ENCODE measurements around the gene MAP3K21.
A peak's percentile ranks its signal among the peaks of the same experiment; 100 is the strongest.

Gene MAP3K21

DNA sequence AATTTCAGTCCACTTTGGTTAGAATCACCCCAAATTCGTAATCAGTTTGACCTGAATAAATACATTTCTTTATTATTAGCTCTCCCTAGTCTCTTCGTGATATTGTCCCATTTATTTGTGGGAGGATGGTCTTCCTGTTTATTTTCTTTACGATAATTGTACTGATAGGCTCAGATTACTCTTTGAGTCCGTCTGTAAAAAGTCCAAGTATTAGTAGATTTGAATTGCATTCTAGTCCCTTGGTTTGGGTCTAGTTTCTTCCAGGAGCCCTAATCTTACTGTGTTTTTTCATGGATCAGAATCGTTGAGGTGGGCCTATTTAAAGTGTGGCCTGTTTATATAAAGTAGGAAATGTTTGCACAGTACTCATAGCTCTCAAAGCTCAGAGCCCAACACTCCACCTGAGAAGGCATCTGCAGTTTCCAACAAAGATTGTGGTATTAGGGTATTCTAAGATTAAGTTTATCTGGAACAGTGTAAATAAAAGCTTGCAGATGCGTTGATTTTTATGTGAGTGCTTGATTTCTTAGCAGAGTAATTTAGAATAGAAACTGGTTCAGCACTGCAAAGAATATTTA, 33.1 kb downstream of the MAP3K21 start:
- no peak for DNase-seq

DNA sequence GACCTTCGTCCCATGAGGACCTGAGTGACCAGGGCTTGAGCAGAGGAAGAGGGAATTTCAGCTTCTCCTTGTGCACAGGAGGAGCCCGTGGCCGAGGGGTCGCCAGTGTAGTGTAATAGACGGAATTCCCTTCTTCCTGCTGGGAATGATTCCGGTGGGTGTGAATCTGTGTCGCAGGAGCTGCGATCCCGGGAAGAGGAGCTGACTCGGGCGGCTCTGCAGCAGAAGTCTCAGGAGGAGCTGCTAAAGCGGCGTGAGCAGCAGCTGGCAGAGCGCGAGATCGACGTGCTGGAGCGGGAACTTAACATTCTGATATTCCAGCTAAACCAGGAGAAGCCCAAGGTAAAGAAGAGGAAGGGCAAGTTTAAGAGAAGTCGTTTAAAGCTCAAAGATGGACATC, 34.4 kb downstream of the MAP3K21 start:
- DNase-seq: no peak

DNA sequence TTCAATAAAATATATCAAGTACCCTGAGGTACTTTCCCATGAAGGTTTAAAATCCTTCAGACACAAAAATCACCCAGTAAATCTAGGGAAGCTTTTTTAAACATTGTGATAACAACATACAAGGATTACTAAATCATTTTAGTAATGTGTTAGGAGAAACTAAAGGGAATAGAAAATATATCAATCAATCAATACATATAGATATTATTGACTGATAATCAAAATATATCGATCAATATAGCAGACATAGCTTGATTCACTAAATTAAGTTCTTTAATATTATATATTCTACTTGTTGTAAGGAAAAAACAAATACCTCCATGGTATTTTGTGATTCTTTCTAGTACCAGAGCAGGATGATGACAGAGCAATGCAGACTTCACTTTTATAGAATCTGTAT, 35.2 kb downstream of the MAP3K21 start:
- DNase-seq: no peak

DNA sequence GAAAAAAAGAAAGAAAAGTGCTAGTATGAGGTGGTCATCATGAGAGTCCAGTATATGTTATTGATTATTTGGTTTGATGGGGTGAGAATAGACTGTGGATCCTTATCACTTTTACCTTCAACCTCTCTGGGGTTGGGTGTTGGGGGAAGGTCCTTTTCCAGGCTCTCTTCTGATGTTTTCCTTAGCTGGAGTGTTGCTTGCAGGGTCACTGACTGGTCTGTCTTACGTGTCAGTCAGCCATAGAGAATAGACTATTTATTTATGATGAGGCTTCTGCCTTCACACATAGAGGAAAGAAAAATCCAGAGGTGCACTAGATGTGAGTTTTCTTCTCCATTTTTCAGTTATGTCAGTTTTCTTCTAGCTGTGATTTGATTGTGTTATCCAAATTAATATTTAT, 36.5 kb downstream of the MAP3K21 start:
- no peak for DNase-seq

DNA sequence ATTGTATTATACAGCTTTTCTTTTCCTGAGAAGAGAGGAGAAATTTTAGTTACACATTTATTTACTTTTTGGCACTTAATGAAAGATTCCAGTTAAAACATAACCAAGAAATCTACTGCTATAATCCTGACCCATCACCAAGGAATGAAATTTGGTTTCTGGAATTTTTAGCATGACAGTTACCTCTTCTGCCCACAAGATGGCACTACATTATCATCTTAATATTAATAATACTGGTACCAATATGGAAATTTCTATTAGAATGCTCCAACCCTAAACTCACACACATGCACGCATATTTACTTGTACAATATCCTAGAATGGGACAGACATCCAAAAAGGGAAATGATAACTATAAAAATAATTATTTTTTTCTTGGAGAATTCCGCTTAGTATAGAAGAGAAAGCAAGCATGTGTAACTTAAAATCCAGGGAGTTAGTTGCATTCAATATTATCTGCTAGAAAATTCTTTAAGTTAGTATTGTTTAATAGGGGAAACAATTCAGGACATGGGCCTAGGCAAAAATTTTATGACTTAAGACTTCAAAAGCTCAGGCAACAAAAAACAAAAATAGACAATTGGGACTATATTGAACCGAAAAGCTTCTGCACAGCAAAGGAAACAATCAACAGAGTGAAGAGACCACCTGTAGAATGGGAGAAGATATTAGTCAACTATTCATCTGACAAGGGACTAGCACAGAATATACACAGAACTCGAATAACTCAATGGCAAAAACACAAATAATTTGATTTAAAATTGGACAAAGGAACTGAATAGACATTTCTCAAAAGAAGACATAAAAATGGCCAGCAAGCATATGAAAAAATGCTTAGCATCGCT, 37.4 kb downstream of the MAP3K21 start:
- peak; percentile 23 for DNase-seq

DNA sequence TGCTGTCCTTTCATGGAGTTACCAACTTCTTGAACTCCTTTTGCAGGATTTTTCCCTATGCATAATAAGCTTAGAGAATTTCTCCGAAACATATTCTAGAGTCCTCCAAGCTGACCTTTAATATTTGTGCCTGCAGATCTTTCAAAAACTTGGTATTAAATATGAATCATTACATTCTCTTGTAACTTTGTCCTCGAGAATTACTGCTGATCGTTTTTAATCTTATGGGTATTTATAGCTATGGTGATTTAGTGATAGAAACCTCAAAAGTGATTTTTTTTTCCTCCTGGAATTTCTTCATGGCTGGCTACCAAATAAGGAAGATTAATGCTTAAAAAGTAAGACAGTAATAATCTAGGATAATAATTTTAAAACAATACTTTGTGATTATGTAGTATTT, 39.1 kb downstream of the MAP3K21 start:
- no peak for DNase-seq

DNA sequence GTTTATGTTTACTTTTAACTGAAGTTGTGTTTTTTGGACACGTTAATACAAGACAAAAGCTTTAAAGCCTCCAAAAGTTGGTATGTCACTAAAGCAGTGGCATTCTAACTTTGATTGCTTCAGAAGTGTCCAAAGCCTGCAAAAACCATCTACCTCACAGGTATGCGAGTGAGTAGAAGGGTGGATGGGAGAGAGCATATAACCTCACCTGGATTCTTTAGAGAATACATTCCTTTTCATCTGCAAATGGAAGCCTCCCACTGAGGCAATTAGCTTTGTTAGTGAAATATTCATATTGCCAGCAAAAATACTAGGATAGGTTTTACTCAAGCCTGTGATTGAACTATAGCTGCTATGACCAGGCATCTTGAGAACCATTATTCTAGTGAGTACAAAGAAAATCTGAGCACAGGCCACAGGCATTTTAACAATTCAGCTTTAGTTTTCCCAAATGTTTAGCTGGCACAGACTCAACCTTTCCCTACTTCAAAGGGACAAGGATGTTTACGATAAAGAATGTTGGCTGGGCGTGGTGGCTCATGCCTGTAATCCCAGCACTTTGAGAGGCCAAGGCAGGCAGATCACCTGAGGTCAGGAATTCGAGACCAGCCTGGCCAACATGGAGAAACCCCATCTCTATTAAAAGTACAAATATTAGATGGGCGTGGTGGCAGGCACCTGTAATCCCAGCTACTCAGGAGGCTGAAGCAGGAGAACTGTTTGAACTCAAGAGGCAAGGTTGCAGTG, 39.7 kb downstream of the MAP3K21 start:
- no peak for DNase-seq

DNA sequence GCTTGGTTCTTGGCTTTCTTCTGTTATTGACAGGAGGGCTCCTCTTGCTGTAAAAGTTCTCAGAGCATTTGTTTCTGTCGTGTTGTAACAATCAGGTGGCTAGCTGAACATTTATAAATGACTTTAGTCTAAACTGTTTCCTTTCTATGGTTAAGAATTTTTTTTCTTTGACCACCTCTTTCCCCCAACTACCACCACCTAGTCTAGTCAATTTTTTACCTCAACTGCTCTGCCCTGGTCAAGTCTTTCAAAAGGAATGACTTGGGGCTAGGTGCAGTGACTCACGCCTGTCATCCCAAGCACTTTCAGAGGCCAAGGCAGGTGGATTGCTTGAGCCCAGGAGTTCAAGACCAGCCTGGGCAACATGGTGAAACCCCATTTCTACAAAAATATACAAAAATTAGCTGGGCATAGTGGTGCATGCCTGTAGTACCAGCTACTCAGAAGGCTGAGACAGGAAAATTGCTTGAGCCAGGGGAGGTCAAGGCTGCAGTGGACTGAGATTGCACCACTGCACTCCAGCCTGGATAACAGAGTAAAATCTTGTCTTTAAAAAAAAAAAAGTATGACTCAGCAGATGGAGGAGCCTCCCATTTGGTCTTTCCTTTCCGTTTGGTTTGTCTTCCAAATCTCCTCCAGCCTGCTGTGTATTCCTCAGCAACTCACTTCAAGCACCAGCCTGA, 40.7 kb downstream of the MAP3K21 start:
- DNase-seq: no peak

DNA sequence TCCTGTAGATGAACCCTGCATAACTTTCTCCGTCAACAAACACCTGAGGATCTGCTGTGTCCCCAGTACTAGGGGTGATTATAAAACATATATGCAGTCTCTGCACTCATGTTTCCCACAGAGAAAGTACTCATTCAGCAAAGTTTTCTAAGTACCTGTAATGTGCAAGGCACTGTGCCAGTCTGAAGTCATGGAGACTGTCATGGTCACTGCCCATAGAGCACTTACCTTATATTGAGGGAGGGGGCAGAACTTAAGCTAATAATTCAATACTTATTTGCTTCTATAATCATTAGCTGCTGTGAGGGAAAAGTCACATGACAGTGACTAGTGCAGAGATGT, 41.2 kb downstream of the MAP3K21 start:
- no peak for DNase-seq

DNA sequence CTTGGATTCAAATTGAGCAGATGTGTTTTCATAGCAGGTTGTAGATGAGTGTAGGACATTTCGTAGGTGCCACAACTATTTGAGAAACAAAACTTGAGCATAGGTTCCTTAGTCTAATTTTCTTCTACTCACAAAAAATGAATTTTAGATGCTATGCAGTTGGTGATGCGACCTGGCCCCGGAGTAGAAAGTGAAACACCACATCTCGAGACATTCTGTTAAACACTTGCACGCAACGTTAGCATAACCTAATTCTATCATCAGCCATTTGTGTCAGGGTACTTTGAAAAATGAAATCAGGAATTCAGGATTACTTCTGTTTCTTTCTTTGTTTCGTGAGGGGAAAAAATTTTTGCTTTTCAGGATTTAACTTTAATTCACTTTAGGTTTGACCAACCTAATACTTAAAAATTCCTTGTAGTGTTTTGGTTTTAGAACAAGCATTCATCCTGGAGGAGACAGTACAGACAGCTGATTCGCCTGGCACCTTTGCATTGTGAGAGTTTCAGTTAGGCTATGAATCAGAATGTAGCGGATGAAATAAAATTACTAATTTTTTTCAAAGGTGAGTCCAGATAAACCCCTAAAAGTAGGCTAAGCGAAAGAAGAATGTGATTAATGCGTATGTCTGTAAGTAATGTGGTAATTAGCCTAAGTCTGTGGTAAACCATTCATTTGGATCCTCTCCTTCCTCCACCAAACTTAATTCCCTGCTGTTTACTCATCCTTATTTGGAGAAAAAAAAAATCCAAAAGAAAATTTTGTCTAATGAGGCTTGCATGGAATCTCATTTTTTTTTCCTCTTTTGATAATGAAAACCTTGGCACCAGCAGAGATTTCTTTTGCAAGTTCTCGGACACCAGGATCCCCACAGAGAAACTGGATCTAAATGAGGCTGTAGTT, 44.9 kb downstream of the MAP3K21 start:
- DNase-seq: no peak

DNA sequence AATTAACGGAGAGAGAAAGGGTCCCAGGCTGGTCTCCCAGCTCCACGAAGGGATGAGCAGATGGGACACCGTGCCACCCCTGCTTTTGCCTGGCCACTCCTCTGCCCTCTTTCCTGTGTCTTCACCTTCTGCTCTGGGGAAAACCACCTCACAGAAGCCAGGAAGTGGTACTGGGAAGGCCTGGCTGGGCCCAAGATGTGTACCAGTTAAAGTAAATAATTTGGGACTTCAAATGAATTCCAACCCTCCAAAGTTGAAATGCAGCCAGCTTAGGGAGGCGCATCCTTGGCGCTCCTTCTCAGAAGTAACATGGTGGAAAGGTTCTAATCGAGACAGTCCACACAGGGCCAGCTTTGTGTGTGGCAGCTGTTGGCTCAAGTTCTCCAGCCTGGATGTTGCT, 45.7 kb downstream of the MAP3K21 start:
- no peak for DNase-seq

DNA sequence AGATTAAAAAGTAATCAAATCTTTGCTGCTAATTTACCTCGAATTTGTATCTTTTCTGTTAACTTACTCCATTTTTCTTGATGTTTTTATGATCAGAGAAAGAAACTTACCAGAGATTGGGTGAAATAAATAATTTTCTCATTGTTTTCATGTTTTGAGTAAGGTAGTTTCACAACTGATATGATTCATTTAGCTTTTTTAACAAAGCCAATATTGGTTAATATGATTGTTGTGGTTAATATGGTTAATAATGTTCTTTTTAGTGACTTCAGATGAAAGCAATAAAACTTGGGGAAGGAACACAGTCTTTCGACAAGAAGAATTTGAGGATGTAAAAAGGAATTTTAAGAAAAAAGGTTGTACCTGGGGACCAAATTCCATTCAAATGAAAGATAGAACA, 48.1 kb downstream of the MAP3K21 start:
- DNase-seq: no peak

DNA sequence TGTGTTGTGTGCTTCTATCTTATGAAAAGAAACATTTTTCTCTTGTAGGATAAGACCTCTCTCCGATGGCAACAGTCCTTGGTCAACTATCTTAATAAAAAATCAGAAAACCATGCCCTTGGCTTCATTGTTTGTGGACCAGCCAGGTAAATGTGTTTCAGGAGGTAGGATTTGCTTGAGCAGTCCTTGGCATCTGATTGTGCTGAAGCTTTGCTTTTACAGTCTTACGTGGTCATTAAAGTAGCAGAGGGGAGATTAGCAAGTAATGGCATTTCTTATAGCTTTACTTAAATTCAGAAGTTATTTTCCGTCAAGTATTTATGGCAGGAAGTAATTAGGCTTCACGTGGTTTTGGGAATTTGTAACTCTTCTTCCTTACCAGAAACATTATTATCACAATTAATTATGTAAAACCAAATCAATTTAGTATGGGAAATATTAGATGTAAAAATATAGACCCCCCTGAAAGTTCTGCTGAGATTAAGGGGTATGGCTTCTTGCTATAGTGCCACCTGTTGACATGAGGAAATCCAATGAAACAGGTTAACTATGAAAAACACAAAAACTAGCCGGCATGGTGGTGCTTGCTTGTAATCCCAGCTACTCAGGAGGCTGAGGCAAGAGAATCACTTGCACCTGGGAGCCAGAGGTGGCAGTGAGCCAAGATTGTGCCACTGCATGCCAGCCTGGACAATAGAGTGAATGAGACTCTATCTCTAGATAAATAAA, 49.0 kb downstream of the MAP3K21 start:
- peak; percentile 34 for DNase-seq

DNA sequence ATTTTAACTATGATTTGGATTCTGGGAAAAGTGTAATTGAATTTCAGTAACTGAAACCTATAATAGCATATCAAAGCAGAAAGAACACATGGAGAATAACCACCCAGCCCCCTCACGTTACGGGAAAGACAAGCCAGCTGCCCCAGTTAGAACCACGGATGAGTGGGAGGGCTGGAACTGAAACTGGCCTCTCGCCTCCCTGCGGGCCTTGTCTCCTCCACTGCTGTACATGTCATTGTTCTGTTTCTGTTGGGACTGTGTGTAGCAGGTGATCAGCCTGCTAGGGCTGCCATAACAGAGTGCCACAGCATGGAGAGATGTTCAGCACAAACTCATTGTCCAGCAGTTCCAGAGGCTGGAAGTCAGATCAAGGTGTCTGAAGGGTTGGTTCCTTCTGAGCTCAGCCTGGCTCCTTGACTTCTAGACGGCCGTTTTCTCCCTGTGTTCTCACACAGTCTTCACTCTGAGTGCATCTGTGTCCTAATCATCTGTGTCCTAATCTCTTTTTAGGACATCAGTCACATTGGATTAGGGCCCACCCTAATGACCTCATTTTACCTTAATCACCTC, 52.4 kb downstream of the MAP3K21 start:
- DNase-seq: no peak

DNA sequence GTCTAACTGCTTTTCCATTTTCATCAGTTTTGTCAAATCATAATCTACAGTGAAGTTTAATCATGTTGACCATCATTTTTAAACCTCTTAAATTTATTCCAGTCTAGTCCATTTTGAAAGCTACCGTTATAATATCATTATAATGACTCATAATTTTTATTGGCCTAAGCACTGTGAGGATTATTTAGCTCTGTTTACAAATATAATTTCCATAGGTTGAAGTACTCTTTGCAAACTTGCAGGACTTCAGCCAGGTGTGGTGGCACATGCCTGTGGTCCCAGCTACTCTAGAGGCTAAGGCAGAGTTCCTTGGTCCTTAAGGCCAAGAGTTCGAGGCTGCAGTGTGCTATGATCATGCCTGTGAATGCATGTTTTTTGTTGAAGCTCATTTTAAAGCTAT, 54.3 kb downstream of the MAP3K21 start:
- DNase-seq: no peak

DNA sequence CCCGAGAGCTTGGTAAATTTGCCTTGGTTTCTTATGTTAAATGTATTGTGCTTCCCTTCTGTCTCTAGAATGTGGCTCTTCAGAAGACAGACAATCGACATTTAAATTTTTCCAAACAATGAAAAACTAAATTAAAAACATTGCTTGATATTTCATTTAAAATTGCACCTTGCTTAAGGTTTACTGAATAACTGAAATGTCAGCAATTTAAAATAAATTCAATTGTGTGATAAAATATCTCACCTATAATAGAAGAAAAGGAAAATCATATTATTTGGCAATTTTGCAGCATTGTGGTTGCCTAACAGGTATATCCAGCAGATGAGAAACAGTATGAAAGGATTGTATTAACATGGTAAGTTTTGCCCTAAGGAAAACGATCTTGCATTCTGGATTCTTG, 56.5 kb downstream of the MAP3K21 start:
- no peak for DNase-seq

DNA sequence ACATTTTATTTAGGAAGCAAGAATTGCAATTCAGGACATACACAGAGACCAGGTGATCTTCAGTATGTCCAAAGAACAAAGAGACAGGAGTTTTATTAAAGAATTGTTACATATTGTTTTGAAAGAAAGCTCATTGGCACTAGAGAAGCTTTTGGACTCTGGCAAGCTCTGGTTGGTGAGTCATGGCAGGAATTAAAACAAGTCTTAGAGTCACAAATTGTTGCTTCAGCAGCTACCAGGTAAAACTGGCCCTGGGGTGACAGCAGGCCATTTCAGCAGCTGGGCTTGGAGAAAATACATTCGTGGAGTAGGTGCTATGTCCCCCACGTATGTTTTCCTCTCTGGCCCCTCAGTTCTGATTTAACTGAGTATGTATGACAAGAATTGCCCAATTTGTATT, 58.8 kb downstream of the MAP3K21 start:
- no peak for DNase-seq

DNA sequence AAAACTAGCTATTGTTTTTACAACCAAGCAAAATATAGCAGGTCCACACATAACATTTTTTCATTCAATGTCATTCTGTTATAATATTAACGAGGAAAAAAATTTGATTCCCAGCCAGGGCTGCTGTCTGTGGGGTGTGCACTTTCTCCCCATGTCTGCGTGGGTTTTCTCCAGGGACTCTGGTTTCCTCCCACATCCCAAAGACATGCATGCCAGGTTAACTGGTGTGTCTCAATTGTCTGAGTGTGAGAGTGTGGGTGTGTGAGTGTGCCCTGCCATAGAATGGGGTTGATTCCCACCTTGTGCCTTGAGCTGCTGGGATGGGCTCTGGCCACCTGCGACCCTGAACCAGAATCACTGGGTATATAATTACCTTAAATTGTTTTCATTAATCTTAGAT, 60.1 kb downstream of the MAP3K21 start:
- DNase-seq: no peak

DNA sequence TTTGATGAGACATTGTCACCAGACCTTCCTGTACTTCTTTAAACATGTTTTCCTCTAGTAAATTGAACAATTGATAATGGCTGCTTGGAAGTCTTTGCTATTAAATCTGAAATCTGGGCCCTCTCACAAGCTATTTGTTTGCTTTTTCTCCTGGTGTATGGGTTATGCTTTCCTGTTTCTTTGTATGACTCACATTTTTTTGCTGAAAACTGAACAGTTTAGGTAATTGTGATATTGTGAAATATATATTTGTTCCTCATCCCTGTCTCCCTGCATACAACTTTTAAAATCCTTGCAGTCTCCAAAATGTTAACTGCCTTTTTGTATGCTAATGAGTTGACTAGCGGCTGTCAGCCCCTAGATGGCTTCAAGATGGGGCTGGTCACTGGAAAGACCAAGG, 61.6 kb downstream of the MAP3K21 start:
- DNase-seq: no peak

DNA sequence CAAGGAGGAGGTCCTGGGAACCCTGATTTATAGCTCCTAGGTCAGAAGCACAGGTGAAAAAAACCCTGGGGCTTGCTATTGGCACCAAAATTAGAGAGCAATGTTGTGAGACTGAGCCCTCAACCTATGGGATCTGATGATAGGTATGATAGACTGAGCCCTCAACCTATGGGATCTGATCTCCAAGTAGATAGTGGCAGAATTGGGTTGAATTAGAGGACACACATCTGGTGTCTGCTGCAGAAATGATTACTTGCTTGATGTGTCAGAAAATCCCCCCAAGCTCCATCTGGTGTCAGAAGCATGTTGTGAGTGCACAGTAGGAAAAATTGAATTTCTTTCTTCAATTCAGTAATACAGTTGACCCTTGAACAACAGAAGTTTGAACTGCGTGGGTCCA, 62.4 kb downstream of the MAP3K21 start:
- DNase-seq: no peak

Data from NCI-H1105 treated with DMSO at 0.1 percent for 48 hours (cell line).